Pancreas (tissue), 10 donors: ENCODE data around the gene ATPAF1. TPM values are rescaled to one million over a fixed set of nuclear protein-coding genes. Genes with fewer than 3 reads are reported as not detected.

Experiments used
- ATAC-seq, 4 donors: fragments of 200-7000 bp; cut with Tn5 transposase; one replicate each; pipeline versions ENCODE4 v1.8.0 to v1.9.1; 2020; ENCODE audit warnings: mild to moderate bottlenecking in 4 of 4, moderate library complexity in 4 of 4
- DNase-seq, 6 donors: peaks; one replicate each; pipeline ENCODE4 v3.0.0-alpha.2; 2020
- FAIRE-seq: peaks from 2 replicates; lab custom pipeline; 2012; peaks lifted over from hg19 to GRCh38; lab: Jason Lieb, UNC
- H3K27ac ChIP-seq, 4 donors: fragments of 200-600 bp; sonication (generic); 1 replicate in 3 of 4; 2 replicates in 1 of 4; pipeline versions ENCODE4 v1.5.0 to v1.8.0; 2020
- H3K27me3 ChIP-seq, 4 donors: fragments of 200-600 bp; one replicate each; pipeline ENCODE4 v1.8.0; 2021
- H3K36me3 ChIP-seq, 3 donors: fragments of 200-600 bp; sonication (generic) in 1 of 3; one replicate each; pipeline versions ENCODE4 v1.5.0 to v1.8.0; 2020 to 2021
- H3K4me1 ChIP-seq, 3 donors: fragments of 200-600 bp; one replicate each; pipeline ENCODE4 v1.8.0; 2021
- H3K4me3 ChIP-seq, 4 donors: fragments of 200-600 bp; sonication (generic) in 2 of 4; one replicate each; pipeline versions ENCODE4 v1.5.0 to v1.8.0; 2020 to 2021
- H3K9me3 ChIP-seq, 4 donors: fragments of 200-600 bp; one replicate each; pipeline ENCODE4 v1.8.0; 2021
- WGBS, 2 donors: extraction: QIAGEN DNeasy Blood & Tissue Kit; methylation state at CpG; one replicate each; pipeline ENCODE4 v1.1.7; 2013; 5-methylcytosine and 5-hydroxymethylcytosine counted together
- intact Hi-C, 3 donors: fragments of 100-400 bp; cut with DNase I; formaldehyde crosslinking; loops; one replicate each; pipeline versions ENCODE4 v1.11.1 to v1.14.2; 2022
- polyA plus RNA-seq, 2 donors: library from polyadenylated mRNA; stranded (reverse); fragments of 200-250 nt; gene quantifications; one replicate each; pipeline ENCODE4 v1.2.3, GENCODE V29; 2013
- total RNA-seq, 6 donors: library from RNA; stranded (reverse); fragmentation: NEBNext Ultra II Directional in 4 of 6; extraction: Animal tissue kit (Norgen Biotek cat#: 25700) in 4 of 6; gene quantifications; one replicate each; pipeline versions ENCODE4 v1.2.1 to v1.2.4, GENCODE V29; 2021 to 2023
- TF ChIP-seq, protein P1 (sequence below), 4 donors: fragments of 200-600 bp; sonication (generic) in 3 of 4; IDR thresholded peaks; one replicate each; pipeline versions ENCODE4 v1.5.0 to v1.8.0; 2021; ENCODE audit warnings: antibody characterized with exemption in 4 of 4
- donor health status: healthy with polysubstance abuse.
- donor health status: DM: no; HTN: no; CAD: no; lungs with moderate emphysema.
- donor health status: DM: no; HTN: no; CAD: no.
- donor health status: control.
- donor health status: control.
- donor health status: Bipolar disorder and iron deficiency.
- donor health status: DM: yes; HTN: yes; CAD: no.
- donor health status: DM: no; HTN: no; CAD: no.
- donor health status: DM: no; HTN: no; CAD: no.
- donor health status: DM: yes; HTN: yes; CAD: no.

ATPAF1 gene
- total and polyA plus RNA-seq, 8 donors: 18.1 to 23.3 (median 21.5) TPM

DNA sequence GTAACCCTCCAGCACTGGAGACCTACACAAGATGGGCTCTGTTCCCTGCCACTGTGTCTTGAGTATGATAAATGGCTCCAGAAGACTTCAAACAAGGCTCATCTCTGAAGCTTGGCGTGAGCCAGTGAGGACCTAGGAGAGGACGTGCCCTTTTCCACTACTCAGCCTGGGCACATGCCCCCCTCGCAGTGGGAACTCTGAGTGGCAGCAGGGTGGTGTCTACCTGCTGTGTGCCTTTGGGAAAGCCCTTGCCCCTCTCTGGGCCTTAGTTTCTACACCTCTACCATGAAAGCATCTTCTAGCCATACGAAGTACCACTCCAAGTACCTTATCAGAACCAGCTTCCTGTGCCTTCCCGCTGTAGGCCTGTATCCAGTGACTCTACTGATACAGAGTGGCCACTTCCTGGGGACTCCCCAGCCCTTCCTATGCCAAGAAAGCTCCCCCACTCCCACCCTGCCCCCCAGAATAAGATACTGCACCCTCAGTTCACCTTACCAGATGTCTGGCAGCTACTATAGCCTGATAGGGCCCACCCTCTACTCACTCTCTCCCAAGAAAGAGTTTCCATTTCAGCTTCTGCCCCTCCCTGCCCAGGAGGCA lies 48.4 kb downstream of the ATPAF1 start:
- FAIRE-seq (no peak), ATAC-seq (no peak), DNase-seq (no peak)
- 92 to 94% methylated on average over 5 of the region's 5 CpGs for WGBS, 2 donors
- Histone ChIP-seq H3K27me3 (no peaks in the 10 kb centered on the region), H3K36me3 (no peaks in the 10 kb centered on the region), H3K9me3 (no peaks in the 10 kb centered on the region), H3K27ac (no peak overlapping the region), H3K4me3 (no peak overlapping the region), H3K4me1 (peaks cover 0 to 10% (median 0%) of the 10 kb centered on the region in 3 donors)
- TF ChIP-seq, protein P1, sequence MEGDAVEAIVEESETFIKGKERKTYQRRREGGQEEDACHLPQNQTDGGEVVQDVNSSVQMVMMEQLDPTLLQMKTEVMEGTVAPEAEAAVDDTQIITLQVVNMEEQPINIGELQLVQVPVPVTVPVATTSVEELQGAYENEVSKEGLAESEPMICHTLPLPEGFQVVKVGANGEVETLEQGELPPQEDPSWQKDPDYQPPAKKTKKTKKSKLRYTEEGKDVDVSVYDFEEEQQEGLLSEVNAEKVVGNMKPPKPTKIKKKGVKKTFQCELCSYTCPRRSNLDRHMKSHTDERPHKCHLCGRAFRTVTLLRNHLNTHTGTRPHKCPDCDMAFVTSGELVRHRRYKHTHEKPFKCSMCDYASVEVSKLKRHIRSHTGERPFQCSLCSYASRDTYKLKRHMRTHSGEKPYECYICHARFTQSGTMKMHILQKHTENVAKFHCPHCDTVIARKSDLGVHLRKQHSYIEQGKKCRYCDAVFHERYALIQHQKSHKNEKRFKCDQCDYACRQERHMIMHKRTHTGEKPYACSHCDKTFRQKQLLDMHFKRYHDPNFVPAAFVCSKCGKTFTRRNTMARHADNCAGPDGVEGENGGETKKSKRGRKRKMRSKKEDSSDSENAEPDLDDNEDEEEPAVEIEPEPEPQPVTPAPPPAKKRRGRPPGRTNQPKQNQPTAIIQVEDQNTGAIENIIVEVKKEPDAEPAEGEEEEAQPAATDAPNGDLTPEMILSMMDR (IDR thresholded peaks at IDR 0.05): no peak
- intact Hi-C loops: loop anchor here in 2 of 3 donors (5.0 to 10.0 kb wide), 2 partner anchors 103 to 105 kb away; no protein-coding TSS in a partner anchor

DNA sequence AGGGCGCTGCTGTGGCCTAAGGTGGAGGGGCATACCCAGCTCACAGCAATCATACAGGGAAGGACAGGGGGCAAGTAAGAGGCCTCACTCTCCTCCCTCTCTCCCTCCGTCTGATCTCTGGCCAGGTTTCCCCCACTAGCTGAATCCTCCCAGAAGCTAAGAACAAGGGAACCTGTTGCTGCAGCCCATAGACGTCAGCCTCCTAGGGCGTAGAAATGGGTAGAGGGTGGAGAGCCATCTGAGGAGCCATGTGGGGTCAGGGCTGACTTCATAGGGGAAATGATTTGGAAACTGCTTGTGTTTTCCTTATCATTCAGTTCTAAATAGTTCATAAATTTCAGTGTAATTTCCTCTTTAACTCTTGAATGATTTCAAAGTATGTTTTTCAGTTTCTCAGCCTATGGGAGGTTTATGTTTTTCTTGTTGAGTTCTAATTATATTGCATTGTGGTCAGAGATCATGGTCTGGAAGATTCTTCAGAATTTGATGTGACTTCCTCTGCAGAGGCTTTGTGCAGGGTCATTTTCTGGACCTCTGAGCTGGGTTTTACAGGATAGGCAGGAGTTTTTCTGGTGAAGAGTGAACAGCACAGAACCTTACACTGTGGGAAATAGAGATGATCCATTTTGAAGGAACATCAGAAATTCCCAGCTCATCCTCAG lies 49.3 kb downstream of the ATPAF1 start:
- no peaks in the 10 kb centered on the region for H3K27me3 ChIP-seq
- no peaks in the 10 kb centered on the region for H3K36me3 ChIP-seq
- WGBS, 2 donors: 85 to 97% methylated on average over 4 of the region's 4 CpGs
- intact Hi-C loops: no loop called here
- H3K27ac ChIP-seq: no peak overlapping the region
- ATAC-seq (no peak), DNase-seq (no peak), FAIRE-seq (no peak)
- no peaks in the 10 kb centered on the region for H3K9me3 ChIP-seq
- peaks cover 1 to 16% (median 6%) of the 10 kb centered on the region in 3 donors for H3K4me1 ChIP-seq
- TF ChIP-seq, protein P1 (IDR thresholded peaks at IDR 0.05): no peak
- no peak overlapping the region for H3K4me3 ChIP-seq

DNA sequence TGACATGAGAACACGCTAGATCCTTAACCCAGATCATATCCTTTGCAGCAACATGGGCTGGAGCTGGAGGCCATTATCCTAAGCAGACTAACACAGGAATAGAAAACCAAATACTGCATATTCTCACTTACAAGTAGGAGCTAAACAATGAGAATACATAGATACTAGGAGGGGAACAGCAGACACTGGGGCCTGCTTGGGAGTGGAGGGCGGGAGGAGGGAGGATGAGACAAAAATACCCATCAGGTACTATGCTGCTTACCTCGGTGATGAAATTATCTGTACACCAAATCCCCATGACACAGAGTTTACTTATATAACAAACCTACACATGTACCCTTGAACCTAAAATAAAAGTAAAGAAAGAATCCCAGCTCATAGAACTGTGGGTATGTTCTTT lies 50.3 kb downstream of the ATPAF1 start:
- TF ChIP-seq, protein P1 (IDR thresholded peaks at IDR 0.05): no peak
- 80 to 87% methylated on average over 3 of the region's 3 CpGs for WGBS, 2 donors
- DNase-seq (no peak), ATAC-seq (no peak), FAIRE-seq (no peak)
- Histone ChIP-seq H3K36me3 (no peaks in the 10 kb centered on the region), H3K27ac (no peak overlapping the region), H3K4me1 (peaks cover 8 to 26% (median 11%) of the 10 kb centered on the region in 3 donors), H3K27me3 (no peaks in the 10 kb centered on the region), H3K4me3 (no peak overlapping the region), H3K9me3 (no peaks in the 10 kb centered on the region)
- intact Hi-C loops: no loop called here

DNA sequence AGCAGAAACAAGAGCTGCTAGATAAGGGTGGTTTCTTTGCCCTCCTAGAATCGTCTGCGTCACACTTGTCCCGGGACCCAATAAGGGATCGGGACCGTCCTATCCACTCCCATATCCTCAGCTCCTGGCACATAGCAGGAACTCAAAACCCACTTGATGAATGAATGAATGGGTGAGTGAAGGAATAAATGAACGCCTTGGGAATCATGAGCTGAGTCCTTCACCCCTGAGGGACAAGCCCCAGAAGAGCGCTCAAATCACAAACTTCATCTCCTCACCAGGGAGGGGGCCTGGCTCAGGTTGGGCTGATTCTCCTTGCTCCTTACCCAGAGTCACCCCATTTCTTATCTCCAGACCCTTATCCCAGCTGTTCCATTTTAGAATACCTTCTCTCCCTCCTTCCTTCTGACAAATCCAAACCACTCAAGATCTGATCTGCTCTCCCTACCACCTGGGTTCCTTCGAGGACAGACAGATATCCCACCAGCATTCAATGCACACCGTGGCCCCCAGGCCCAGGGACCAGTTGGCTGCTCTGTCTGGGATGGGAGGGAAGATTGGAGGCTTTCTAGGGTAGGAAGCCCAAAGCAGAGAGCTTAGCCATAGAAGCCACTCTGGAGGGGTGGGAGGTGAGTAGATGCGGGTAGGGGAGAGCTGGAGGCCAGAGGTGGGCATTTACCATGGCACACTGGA lies 50.9 kb downstream of the ATPAF1 start:
- TF ChIP-seq, protein P1 (IDR thresholded peaks at IDR 0.05): no peak
- Histone ChIP-seq H3K4me3 (peak overlapping the region; percentile 67 to 76 (median 72)), H3K36me3 (no peaks in the 10 kb centered on the region), H3K27ac (peak overlapping the region; percentile 63 to 95 (median 86)), H3K4me1 (peaks cover 11 to 32% (median 13%) of the 10 kb centered on the region in 3 donors), H3K27me3 (no peaks in the 10 kb centered on the region), H3K9me3 (no peaks in the 10 kb centered on the region)
- DNase-seq (no peak), ATAC-seq (peak; percentile 2 to 7 (median 3)), FAIRE-seq (no peak)
- 34 to 37% methylated on average over 10 of the region's 10 CpGs for WGBS, 2 donors
- intact Hi-C loops: no loop called here
